HepG2 (cell line): ENCODE measurements around the gene CAPRIN2. TPM values are rescaled to one million over a fixed set of nuclear protein-coding genes. Genes with fewer than 3 reads are reported as not detected.

ENCODE experiments used
- CBX2 ChIP-seq, 2 experiments: fragments of 200-600 bp in 1 of 2; sonication (generic); formaldehyde crosslinking in 1 of 2; IDR thresholded peaks; 2 replicates each; pipeline versions ENCODE4 v1.7.0 to v1.8.1; 2018 to 2022; ENCODE audit warnings: low read depth in 2 of 2, low read length in 1 of 2, mild to moderate bottlenecking in 1 of 2, missing genetic modification reagents in 1 of 2
- CSRNP1 ChIP-seq: sonication (generic); formaldehyde crosslinking; IDR thresholded peaks from 2 replicates; pipeline ENCODE4 v1.8.1; 2023; ENCODE audit warnings: mild to moderate bottlenecking, missing genetic modification reagents
- ISL2 ChIP-seq: sonication (generic); formaldehyde crosslinking; IDR thresholded peaks from 2 replicates; pipeline ENCODE4 v1.5.0; 2020; ENCODE audit warnings: missing genetic modification reagents
- MAF1 ChIP-seq: sonication (generic); formaldehyde crosslinking; IDR thresholded peaks from 2 replicates; pipeline ENCODE4 v1.5.0; 2020; ENCODE audit warnings: missing genetic modification reagents, borderline replicate concordance
- NRL ChIP-seq: sonication (generic); formaldehyde crosslinking; IDR thresholded peaks from 2 replicates; pipeline ENCODE4 v1.5.0; 2020; ENCODE audit warnings: missing genetic modification reagents, mild to moderate bottlenecking, moderate library complexity, borderline replicate concordance
- RFXAP ChIP-seq: sonication (generic); formaldehyde crosslinking; IDR thresholded peaks from 2 replicates; pipeline ENCODE4 v1.4.0; 2020; ENCODE audit warnings: missing genetic modification reagents, borderline replicate concordance
- ZBTB20 ChIP-seq: sonication (generic); formaldehyde crosslinking; IDR thresholded peaks from 2 replicates; pipeline ENCODE4 v1.8.1; 2023; ENCODE audit warnings: missing genetic modification reagents, low read depth, mild to moderate bottlenecking, borderline replicate concordance
- ZBTB3 ChIP-seq: sonication (generic); formaldehyde crosslinking; IDR thresholded peaks from 2 replicates; pipeline ENCODE4 v1.4.0; 2020; ENCODE audit warnings: low read depth, mild to moderate bottlenecking, moderate library complexity, missing genetic modification reagents, borderline replicate concordance
- ZBTB8A ChIP-seq: sonication (generic); formaldehyde crosslinking; IDR thresholded peaks from 2 replicates; pipeline ENCODE4 v1.4.0; 2020; ENCODE audit warnings: mild to moderate bottlenecking, low read depth, missing genetic modification reagents, borderline replicate concordance
- ZNF282 ChIP-seq: fragments of 450-650 bp; IDR thresholded peaks from 2 replicates; pipeline ENCODE4 v1.6.1; 2018; ENCODE audit not compliant: partially characterized antibody
- ZNF639 ChIP-seq: conservative IDR thresholded peaks from 2 replicates; pipeline ENCODE4 v1.6.1; 2018; ENCODE audit warnings: missing genetic modification reagents
- ZNF737 ChIP-seq: sonication (generic); formaldehyde crosslinking; IDR thresholded peaks from 2 replicates; pipeline ENCODE4 v1.5.0; 2020; ENCODE audit warnings: missing genetic modification reagents, mild to moderate bottlenecking, borderline replicate concordance
- ZNF788 ChIP-seq: sonication (generic); formaldehyde crosslinking; IDR thresholded peaks from 2 replicates; pipeline ENCODE4 v1.5.0; 2020; ENCODE audit warnings: mild to moderate bottlenecking, missing genetic modification reagents, borderline replicate concordance
- polyA plus RNA-seq, 8 experiments: library from polyadenylated mRNA; depleted of rRNA in 3 of 8; stranded (reverse) in 7 of 8; unstranded in 1 of 8; fragments of >200 nt; fragmentation: Illumina TruSeq in 4 of 8; extraction: Trizol in 4 of 8; gene quantifications; 2 replicates each; pipeline versions ENCODE4 v1.2.1 to v1.2.3, GENCODE V29; 2011 to 2016; ENCODE audit warnings: low read depth in 4 of 8, missing spikeins in 1 of 8, mixed read lengths in 1 of 8; ENCODE audit not compliant: insufficient read depth in 1 of 8
- total RNA-seq, 5 experiments: library from RNA; depleted of rRNA; stranded (reverse); fragments of >200 nt; fragmentation: Illumina TruSeq; extraction: Trizol; gene quantifications; 2 replicates each; pipeline ENCODE4 v1.2.3, GENCODE V29; 2016; ENCODE audit warnings: low read depth in 1 of 5
- TF ChIP-seq, protein P1 (sequence below): sonication (generic); formaldehyde crosslinking; IDR thresholded peaks from 2 replicates; pipeline ENCODE4 v1.5.1; 2020; ENCODE audit warnings: mild to moderate bottlenecking, missing genetic modification reagents, borderline replicate concordance
- TF ChIP-seq, protein P2 (sequence below): fragments of 450-650 bp; IDR thresholded peaks from 2 replicates; pipeline ENCODE4 v1.6.1; 2016
- TF ChIP-seq, protein P3 (sequence below): IDR thresholded peaks from 2 replicates; pipeline ENCODE4 v1.6.1; 2016; ENCODE audit warnings: missing compliant biosample characterization, missing genetic modification reagents, borderline replicate concordance

CAPRIN2 gene
- total and polyA plus RNA-seq, 2 of the 13 experiments (the other 11 are each of a cell fraction or from before 2014, with no cell fraction given): 21.7 to 30.6 TPM

- TF ChIP-seq, protein P1, sequence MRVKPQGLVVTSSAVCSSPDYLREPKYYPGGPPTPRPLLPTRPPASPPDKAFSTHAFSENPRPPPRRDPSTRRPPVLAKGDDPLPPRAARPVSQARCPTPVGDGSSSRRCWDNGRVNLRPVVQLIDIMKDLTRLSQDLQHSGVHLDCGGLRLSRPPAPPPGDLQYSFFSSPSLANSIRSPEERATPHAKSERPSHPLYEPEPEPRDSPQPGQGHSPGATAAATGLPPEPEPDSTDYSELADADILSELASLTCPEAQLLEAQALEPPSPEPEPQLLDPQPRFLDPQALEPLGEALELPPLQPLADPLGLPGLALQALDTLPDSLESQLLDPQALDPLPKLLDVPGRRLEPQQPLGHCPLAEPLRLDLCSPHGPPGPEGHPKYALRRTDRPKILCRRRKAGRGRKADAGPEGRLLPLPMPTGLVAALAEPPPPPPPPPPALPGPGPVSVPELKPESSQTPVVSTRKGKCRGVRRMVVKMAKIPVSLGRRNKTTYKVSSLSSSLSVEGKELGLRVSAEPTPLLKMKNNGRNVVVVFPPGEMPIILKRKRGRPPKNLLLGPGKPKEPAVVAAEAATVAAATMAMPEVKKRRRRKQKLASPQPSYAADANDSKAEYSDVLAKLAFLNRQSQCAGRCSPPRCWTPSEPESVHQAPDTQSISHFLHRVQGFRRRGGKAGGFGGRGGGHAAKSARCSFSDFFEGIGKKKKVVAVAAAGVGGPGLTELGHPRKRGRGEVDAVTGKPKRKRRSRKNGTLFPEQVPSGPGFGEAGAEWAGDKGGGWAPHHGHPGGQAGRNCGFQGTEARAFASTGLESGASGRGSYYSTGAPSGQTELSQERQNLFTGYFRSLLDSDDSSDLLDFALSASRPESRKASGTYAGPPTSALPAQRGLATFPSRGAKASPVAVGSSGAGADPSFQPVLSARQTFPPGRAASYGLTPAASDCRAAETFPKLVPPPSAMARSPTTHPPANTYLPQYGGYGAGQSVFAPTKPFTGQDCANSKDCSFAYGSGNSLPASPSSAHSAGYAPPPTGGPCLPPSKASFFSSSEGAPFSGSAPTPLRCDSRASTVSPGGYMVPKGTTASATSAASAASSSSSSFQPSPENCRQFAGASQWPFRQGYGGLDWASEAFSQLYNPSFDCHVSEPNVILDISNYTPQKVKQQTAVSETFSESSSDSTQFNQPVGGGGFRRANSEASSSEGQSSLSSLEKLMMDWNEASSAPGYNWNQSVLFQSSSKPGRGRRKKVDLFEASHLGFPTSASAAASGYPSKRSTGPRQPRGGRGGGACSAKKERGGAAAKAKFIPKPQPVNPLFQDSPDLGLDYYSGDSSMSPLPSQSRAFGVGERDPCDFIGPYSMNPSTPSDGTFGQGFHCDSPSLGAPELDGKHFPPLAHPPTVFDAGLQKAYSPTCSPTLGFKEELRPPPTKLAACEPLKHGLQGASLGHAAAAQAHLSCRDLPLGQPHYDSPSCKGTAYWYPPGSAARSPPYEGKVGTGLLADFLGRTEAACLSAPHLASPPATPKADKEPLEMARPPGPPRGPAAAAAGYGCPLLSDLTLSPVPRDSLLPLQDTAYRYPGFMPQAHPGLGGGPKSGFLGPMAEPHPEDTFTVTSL (CRISPR knock-in tag): peak; percentile 81
- TF ChIP-seq, protein P2, sequence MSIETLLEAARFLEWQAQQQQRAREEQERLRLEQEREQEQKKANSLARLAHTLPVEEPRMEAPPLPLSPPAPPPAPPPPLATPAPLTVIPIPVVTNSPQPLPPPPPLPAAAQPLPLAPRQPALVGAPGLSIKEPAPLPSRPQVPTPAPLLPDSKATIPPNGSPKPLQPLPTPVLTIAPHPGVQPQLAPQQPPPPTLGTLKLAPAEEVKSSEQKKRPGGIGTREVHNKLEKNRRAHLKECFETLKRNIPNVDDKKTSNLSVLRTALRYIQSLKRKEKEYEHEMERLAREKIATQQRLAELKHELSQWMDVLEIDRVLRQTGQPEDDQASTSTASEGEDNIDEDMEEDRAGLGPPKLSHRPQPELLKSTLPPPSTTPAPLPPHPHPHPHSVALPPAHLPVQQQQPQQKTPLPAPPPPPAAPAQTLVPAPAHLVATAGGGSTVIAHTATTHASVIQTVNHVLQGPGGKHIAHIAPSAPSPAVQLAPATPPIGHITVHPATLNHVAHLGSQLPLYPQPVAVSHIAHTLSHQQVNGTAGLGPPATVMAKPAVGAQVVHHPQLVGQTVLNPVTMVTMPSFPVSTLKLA: no peak
- TF ChIP-seq NRL (CRISPR knock-in tag) (peak; percentile 70; the same call in 1 of the 2 replicates), ISL2 (peak; percentile 48; the same call in 1 of the 2 replicates), ZBTB3 (no peak), ZNF788 (peak; percentile 86; the same call in 1 of the 2 replicates), ZNF282 (no peak), CSRNP1 (peak; percentile 85), MAF1 (no peak), CBX2 (IDR thresholded peaks at IDR 0.05; ENCODE audit: low read depth, low read length) (no peak), CBX2 (CRISPR knock-in tag; IDR thresholded peaks at IDR 0.05; ENCODE audit: low read depth) (peak; percentile 68; the same call in 1 of the 2 replicates), RFXAP (CRISPR knock-in tag) (no peak), ZNF639 (CRISPR knock-in tag) (peak; percentile 83), ZBTB8A (CRISPR knock-in tag) (no peak), ZNF737 (CRISPR knock-in tag) (no peak), ZBTB20 (peak; percentile 61; the same call in 1 of the 2 replicates)
- TF ChIP-seq, protein P3, sequence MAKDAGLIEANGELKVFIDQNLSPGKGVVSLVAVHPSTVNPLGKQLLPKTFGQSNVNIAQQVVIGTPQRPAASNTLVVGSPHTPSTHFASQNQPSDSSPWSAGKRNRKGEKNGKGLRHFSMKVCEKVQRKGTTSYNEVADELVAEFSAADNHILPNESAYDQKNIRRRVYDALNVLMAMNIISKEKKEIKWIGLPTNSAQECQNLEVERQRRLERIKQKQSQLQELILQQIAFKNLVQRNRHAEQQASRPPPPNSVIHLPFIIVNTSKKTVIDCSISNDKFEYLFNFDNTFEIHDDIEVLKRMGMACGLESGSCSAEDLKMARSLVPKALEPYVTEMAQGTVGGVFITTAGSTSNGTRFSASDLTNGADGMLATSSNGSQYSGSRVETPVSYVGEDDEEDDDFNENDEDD (CRISPR knock-in tag): peak; percentile 83; the same call in 1 of the 2 replicates
Measured at GRCh38 chr12:30754750-30755394, at the start of gene CAPRIN2 (continued).
